DMS153 treated with DMSO at 0.1 percent for 48 hours (cell line): ENCODE results near the gene NRCAM.

Experiments
- DNase-seq: peaks from one replicate; lab custom pipeline; 2025; ENCODE audit not compliant: unreplicated experiment; lab: John Stamatoyannopoulos, UW

Gene NRCAM

DNA sequence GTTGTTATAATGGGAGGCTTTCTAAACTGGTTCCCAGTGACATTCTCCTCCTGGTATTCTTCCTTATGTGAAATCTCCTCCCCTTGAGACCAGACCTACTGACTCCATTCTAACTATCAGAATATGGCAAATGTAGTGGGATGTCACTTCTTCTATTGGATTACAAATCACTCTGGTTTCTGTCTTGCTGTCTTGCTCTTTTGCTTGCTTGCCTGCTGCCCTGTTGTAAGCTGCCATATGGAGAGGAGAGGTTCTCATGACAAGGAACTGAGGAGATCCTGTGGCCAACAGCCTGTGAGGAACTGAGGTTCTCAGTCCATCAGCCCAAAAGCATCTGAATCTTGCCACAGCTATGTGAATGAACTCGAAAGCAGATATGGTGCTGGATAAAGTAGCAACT lies 4.7 kb upstream of the NRCAM start:
- no peak for DNase-seq

DNA sequence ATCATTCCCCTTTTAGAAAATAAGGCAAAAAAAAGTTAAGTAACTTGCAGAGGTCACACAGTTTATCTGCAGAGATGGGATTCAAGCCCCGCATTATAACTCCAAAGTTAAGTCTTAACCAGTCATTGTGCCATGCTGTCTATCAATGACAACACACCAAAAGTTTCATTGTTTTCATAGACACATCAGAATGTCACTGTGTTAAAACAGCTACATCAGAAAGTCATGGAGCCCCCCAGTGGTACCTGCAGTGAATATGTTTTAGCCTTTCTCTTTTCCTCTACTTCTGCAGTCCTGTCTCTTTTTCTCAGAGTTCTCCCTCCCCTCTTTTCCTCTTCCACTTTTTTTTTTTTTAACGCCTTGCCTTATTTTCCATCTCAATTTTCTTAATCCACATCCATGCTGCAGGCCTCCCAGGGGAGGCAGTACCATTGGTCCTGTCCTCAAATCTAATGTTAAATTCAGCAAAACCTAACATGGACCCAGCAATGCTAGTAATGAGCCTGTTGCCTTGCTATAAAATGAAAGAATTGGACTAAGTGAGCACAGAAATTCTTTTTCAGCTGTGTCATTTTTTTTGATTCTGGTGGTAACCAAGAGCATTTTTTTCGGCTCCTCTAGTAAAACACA lies 3.8 kb upstream of the NRCAM start:
- DNase-seq: peak; percentile 31

- DNase-seq: no peak
These were observed 1.6 kb upstream of the NRCAM start for GRCh38 chr7:108457871-108458270.

DNA sequence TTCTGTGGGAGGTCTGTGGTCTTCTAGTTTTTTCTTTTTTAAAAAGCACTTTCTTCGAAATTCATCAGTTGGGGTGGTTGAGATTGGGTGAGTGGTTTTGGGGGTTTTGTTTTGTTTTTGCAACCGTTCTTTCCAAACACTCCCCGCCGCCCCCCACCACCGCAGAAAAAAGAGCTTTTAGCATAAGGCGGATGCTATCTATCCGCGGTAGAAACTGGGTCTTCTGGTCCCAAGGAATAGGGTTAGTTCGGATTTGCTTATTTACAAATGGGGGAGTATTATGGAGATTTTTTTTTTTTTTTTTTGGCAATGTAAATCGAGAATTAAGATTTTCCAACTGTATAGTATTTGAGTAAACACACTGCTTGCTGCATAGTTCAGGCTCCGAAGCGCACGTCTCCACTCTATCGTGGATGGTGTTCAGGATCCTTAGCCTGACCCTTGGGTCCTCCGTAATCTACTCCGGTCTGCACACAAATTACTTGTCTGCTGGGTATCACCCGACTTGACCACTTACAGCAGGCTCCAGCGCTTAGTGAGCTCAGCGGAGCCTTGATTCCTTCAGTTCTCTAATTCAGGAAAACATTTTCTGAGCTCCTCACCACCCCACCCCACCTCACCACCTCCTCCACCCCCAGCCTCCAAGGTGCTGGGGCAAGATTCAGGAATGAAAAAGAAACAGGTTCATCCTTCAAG lies 757 bp upstream of the NRCAM start:
- DNase-seq: no peak

DNA sequence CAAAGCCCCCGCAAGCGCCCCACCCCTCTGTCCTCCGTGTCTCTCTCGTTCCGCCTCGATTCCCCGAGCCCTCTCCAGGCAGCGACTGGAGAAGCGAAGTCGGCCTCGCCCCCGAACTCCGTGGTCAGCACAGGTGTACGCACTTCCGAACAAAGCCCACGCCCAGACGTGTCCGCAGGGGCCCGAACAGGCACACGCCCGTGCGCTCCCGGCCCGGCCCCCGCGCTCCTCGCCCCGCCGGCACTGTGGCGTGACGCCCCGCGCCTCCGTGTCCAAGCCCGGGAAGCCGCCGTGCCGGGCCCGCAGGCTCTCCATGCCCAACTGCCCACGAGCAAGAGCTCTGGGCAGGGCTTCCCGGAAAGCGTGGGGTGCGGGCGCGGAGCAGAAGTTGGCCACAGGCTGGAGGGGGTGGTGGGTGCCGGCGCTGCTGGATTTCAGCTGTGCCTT lies 662 bp downstream of the NRCAM start:
- DNase-seq: no peak

- DNase-seq: peak; percentile 33
These were observed 1.3 kb downstream of the NRCAM start for GRCh38 chr7:108454674-108455550.

DNA sequence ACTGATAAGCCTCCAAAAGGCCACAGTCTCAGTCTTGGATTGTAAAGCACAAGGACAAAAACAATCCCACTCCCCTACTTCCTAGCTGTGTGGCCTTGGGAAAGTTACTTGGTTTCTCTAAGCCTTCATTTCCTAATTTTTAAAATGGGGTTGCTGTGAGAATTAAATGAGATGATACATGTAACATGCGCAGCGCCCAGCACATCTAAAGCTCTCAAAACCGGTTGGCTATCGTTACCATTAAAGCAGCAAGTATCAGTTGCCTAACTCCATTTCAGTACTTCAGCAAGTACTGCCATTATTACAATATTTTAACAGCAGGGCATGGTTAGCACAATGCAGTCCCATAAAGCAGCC lies 1.9 kb downstream of the NRCAM start:
- DNase-seq: no peak

GRCh38 chr7:108453320-108453719 lies 2.9 kb downstream of the NRCAM start:
- DNase-seq: no peak

- peak; percentile 32 for DNase-seq
These were observed 3.5 kb downstream of the NRCAM start for GRCh38 chr7:108452707-108453106.

- no peak for DNase-seq
These were observed 4.9 kb downstream of the NRCAM start for GRCh38 chr7:108451296-108451848.

- DNase-seq: no peak
These were observed 6.1 kb downstream of the NRCAM start for GRCh38 chr7:108450160-108450559.

GRCh38 chr7:108449521-108449920 lies 6.7 kb downstream of the NRCAM start:
- no peak for DNase-seq

DNA sequence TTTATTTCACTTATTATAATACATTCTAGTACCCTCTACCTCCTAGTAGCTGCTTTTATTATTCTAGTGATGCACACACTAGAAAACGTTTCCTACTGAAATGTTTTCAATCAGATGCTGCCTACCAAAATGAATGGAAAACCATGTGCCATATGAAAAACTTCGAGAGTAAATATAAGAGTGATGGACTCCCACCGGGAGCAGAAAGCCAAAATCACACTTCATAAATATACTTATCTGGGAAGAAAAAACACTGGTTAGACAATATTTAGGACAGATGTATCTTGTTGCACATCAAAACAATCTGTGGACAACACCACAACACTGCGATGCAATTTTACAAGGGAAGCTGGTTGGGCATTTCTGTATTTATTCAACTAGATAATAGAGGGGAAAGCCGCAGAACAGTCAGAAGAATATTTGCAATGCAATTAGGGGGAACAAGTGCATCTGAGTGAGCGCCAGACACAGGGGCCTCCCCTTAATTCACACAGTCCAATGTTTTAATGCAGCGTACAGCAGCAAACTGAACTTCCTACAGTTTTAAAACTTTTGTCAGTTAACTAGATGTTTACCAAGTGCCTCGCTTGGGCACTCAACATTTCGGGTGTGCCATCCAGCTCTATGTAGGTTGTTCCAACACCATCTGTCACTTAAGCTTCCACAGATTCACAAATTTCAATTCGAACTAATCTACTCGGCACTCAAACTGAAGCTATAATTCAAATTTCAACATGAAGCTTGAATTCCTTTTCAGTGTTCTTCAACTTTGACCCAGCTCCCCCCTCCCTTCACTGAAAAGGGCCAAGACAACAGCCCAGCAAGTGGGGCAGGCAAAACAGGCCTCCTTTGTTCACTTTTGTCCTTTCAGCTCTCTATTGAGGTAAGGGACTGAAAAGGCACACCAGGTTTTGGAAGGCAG lies 7.4 kb downstream of the NRCAM start:
- peak; percentile 64 for DNase-seq

- peak; percentile 59 for DNase-seq
These were observed 14.1 kb downstream of the NRCAM start for GRCh38 chr7:108442039-108442568.

GRCh38 chr7:108441392-108441955 lies 14.8 kb downstream of the NRCAM start:
- no peak for DNase-seq

DNA sequence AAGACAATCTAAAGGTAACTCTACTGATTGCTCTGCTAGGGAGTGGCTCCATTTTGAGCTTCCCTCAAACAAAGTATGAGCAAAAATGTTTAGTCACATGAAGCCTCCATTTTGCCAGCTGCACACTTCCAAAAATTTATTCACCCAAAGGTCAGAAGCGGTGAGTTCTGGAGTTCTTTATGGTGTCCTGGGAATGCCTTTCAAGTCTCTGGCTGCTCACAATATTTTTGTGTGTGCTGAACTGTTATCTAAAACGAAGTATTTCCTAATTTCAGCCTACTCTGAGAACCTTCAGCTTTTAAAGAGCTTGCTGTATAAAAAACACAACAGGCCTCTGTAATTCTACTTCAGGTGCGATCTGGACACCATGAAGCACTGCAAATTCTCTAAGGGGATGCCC lies 15.6 kb downstream of the NRCAM start:
- no peak for DNase-seq

DNA sequence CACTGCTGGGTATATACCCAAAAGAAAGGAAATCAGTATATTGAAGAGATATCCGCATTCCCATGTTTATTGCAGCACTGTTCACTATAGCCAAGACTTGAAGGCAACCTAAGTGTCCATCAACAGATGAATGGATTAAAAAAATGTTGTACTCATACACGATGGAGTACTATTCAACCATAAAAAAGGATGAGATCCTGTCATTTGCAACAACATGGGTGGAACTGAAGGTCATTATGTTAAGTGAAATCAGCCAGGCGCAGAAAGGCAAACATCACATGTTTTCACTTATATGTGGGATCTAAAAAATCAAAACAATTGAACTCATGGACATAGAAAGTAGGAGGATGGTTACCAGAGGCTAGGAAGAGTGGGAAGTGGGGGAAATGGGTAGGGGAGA lies 19.3 kb downstream of the NRCAM start:
- no peak for DNase-seq

- DNase-seq: no peak
These were observed 22.2 kb downstream of the NRCAM start for GRCh38 chr7:108434010-108434409.

DNA sequence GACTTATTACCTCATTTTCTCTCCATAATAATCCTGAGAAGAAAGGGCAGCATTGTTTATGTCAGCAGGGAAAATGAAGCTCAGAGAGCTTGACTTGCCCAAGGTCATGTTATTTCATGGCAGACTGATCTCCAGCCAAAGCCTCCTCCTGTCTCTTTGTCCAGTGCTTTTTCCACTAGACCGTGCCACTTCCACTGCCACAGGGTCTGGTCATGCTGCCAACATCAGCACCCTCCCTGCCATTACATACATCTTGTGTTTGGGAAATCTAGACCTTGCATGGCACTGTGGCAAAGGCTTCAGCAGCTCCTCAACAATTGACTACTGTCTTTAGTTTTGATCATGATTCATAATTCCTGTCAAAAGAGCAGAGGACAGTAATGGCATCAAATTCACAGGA lies 25.1 kb downstream of the NRCAM start:
- no peak for DNase-seq

DNA sequence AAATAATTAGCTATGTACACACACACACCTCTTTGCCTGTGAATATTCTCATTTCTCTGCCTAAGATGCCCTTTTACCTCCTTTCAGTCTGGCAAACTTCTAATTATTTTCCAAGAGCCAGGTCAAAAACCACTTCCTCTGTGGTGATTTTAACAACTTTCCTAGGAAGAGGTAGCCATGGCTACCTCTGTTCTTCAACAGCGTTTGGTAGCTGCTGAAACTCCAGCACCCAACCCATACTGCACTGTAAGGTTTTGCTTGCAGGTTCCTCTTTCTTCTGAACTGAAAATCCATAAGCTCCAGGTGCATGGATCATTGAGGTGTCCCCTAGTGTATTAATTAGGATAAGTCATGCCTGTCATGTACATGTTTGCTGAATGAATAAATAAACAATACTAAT lies 25.6 kb downstream of the NRCAM start:
- DNase-seq: no peak
